ENCODE results near the gene BLTP2. TPM values are rescaled to one million over a fixed set of nuclear protein-coding genes. Genes with fewer than 3 reads are reported as not detected.
"Not testable (repeated sequence)": the region's sequence is repeated elsewhere in the genome, so short reads cannot be mapped to it uniquely, and the experiment has no call there.

Gene BLTP2
- polyA plus RNA-seq, 1 of the 3 experiments (the other 2 are of a cell fraction) = 46.4 TPM

DNA sequence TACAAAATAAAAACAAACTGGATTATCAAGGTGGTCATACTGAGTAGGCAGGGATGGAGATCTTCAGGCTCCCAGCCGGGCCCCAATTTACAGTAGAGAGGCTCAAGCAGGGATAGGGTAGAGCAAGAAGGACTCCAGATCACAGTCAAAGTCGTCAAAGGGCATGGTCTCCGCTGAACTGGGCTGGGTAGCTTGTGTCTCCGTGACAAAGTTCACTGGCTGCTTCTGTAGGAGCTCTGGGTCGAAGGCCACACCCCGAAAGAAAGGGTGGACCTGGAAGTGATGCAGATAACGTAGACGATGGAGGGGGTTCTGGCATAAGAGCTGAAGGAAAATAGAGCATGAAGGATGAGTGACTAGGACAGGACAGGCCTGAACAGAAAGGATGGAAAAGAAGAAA is 34.6 kb downstream of the BLTP2 start:
- no peak for DNase-seq
- ChIA-PET POLR2A (interaction anchor here (1.2 to 1.4 kb wide), 2 partner anchors 9 to 35 kb away, joined by 3 read pairs; partner anchors contain the start of gene BLTP2), CTCF (interaction anchor here (0.8 to 4.9 kb wide), 7 partner anchors 11 to 115 kb away, joined by 3 to 60 read pairs (median 29); partner anchors contain the start of gene BLTP2)
- Histone ChIP-seq H3K9me2 (no peaks in the 10 kb centered on the region), H3K27ac (ENCODE audit: low read depth in 2 of 2, low read length in 1 of 2) (no peak overlapping the region), H3K9ac (no peak overlapping the region), H3F3A (replicated peaks; ENCODE audit: insufficient read depth) (peaks cover 6% of the 10 kb centered on the region), H3K4me2 (no peak overlapping the region), H3K79me2 (ENCODE audit: insufficient read depth) (no peaks in the 10 kb centered on the region; the same call in 1 of the 2 replicates), H2AFZ (ENCODE audit: low read depth) (no peak overlapping the region), H3K4me3 (ENCODE audit: low read depth in 2 of 2, low read length in 1 of 2) (no peak overlapping the region), H3K36me3 (replicated peaks in 1 of 2; ENCODE audit: control insufficient read depth in 1 of 2, insufficient read depth in 2 of 2, low read length in 1 of 2) (peaks cover 20 to 41% of the 10 kb centered on the region in 2 experiments), H3K4me1 (ENCODE audit: control insufficient read depth in 1 of 2, insufficient read depth in 2 of 2, low read depth in 1 of 2, low read length in 1 of 2) (no peaks in the 10 kb centered on the region), H4K20me1 (ENCODE audit: insufficient read depth) (no peaks in the 10 kb centered on the region), H3K9me3 (no peaks in the 10 kb centered on the region), H3K27me3 (ENCODE audit: insufficient read depth) (no peaks in the 10 kb centered on the region)
- WGBS (ENCODE audit: low lambda C conversion rate) = 85% methylated on average over 8 of the region's 8 CpGs
- TF ChIP-seq FOSL2 (IDR thresholded peaks at IDR 0.05; ENCODE audit: borderline replicate concordance, low read depth) (no peak), IRF3 (IDR thresholded peaks at IDR 0.05; ENCODE audit: low read depth, low read length) (no peak), NFIC (IDR thresholded peaks at IDR 0.05; ENCODE audit: borderline replicate concordance) (no peak), PBX3 (IDR thresholded peaks at IDR 0.05) (no peak), JUND (IDR thresholded peaks at IDR 0.05) (no peak), TEAD4 (IDR thresholded peaks at IDR 0.05; ENCODE audit: borderline replicate concordance, insufficient read depth) (no peak), POLR2AphosphoS5 (IDR thresholded peaks at IDR 0.05; ENCODE audit: low read depth, low read length) (no peak), ZBTB33 (IDR thresholded peaks at IDR 0.05; ENCODE audit: borderline replicate concordance, low read depth) (no peak), MEF2A (IDR thresholded peaks at IDR 0.05; ENCODE audit: borderline replicate concordance, low read depth) (no peak), FOXM1 (IDR thresholded peaks at IDR 0.05; ENCODE audit: low read depth) (no peak), GABPA (IDR thresholded peaks at IDR 0.05; ENCODE audit: low read depth) (no peak), RAD21 (IDR thresholded peaks at IDR 0.05; ENCODE audit: low read length) (no peak), CHD2 (IDR thresholded peaks at IDR 0.05; ENCODE audit: low read length, partially characterized antibody) (no peak), SIN3A (IDR thresholded peaks at IDR 0.05; ENCODE audit: borderline replicate concordance, low read depth, low read length) (no peak), RFX5 (IDR thresholded peaks at IDR 0.05; ENCODE audit: low read length) (no peak), EP300 (IDR thresholded peaks at IDR 0.05; ENCODE audit: borderline replicate concordance in 1 of 2, low read depth in 1 of 2, low read length in 1 of 2) (no peak)
- TF ChIP-seq, protein P1, sequence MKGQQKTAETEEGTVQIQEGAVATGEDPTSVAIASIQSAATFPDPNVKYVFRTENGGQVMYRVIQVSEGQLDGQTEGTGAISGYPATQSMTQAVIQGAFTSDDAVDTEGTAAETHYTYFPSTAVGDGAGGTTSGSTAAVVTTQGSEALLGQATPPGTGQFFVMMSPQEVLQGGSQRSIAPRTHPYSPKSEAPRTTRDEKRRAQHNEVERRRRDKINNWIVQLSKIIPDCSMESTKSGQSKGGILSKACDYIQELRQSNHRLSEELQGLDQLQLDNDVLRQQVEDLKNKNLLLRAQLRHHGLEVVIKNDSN (IDR thresholded peaks at IDR 0.05; ENCODE audit: borderline replicate concordance, low read depth) = no peak
- TF ChIP-seq, protein P2, sequence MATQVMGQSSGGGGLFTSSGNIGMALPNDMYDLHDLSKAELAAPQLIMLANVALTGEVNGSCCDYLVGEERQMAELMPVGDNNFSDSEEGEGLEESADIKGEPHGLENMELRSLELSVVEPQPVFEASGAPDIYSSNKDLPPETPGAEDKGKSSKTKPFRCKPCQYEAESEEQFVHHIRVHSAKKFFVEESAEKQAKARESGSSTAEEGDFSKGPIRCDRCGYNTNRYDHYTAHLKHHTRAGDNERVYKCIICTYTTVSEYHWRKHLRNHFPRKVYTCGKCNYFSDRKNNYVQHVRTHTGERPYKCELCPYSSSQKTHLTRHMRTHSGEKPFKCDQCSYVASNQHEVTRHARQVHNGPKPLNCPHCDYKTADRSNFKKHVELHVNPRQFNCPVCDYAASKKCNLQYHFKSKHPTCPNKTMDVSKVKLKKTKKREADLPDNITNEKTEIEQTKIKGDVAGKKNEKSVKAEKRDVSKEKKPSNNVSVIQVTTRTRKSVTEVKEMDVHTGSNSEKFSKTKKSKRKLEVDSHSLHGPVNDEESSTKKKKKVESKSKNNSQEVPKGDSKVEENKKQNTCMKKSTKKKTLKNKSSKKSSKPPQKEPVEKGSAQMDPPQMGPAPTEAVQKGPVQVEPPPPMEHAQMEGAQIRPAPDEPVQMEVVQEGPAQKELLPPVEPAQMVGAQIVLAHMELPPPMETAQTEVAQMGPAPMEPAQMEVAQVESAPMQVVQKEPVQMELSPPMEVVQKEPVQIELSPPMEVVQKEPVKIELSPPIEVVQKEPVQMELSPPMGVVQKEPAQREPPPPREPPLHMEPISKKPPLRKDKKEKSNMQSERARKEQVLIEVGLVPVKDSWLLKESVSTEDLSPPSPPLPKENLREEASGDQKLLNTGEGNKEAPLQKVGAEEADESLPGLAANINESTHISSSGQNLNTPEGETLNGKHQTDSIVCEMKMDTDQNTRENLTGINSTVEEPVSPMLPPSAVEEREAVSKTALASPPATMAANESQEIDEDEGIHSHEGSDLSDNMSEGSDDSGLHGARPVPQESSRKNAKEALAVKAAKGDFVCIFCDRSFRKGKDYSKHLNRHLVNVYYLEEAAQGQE (IDR thresholded peaks at IDR 0.05; ENCODE audit: low read depth, low read length) = no peak

GRCh38 chr17:28604031-28604430 is 40.9 kb downstream of the BLTP2 start:
- H3F3A ChIP-seq (replicated peaks; ENCODE audit: insufficient read depth) = peaks cover 24% of the 10 kb centered on the region
- H3K9me3 ChIP-seq; DNase-seq; H3K9me2 ChIP-seq; CTCF ChIA-PET; H3K9ac ChIP-seq; H3K27ac ChIP-seq (ENCODE audit: low read depth in 2 of 2, low read length in 1 of 2); H3K4me2 ChIP-seq; H3K4me1 ChIP-seq (ENCODE audit: control insufficient read depth in 1 of 2, insufficient read depth in 2 of 2, low read depth in 1 of 2, low read length in 1 of 2); H3K79me2 ChIP-seq (ENCODE audit: insufficient read depth); H3K4me3 ChIP-seq (ENCODE audit: low read depth in 2 of 2, low read length in 1 of 2); H2AFZ ChIP-seq (ENCODE audit: low read depth); H4K20me1 ChIP-seq (ENCODE audit: insufficient read depth); POLR2A ChIA-PET; H3K27me3 ChIP-seq (ENCODE audit: insufficient read depth): not testable (repeated sequence)
- H3K36me3 ChIP-seq (replicated peaks in 1 of 2; ENCODE audit: control insufficient read depth in 1 of 2, insufficient read depth in 2 of 2, low read length in 1 of 2) = peaks cover 0 to 11% of the 10 kb centered on the region in 2 experiments
- WGBS (ENCODE audit: low lambda C conversion rate) = 96% methylated on average over 17 of the region's 31 CpGs

All from SK-N-SH (cell line).